IMR-90 (cell line): ENCODE results near the gene TRAF4. TPM values are rescaled to one million over a fixed set of nuclear protein-coding genes. Genes with fewer than 3 reads are reported as not detected.

Experiments used
- ATAC-seq: fragments of 200-7000 bp; cut with Tn5 transposase; 2 replicates; pipeline ENCODE4 v1.9.1; 2020; ENCODE audit warnings: low read depth, mild to moderate bottlenecking, moderate library complexity
- BruUV-seq: library from RNA; stranded (reverse); fragments of 400-500 nt; replicated peaks from 2 replicates; lab custom pipeline; 2021; lab: Mats Ljungman, UMichigan
- CTCF ChIA-PET: fragments of 300-600 bp; formaldehyde crosslinking; extraction: SDS; loops from one replicate; lab custom pipeline; 2021; ENCODE audit warnings: antibody characterized with exemption; lab: Yijun Ruan, JAX
- POLR2A ChIA-PET: fragments of 300-600 bp; sonication (Branson Sonifier 250); formaldehyde crosslinking; loops from one replicate; lab custom pipeline; 2022; ENCODE audit warnings: antibody characterized with exemption; ENCODE audit not compliant: unreplicated experiment; lab: Charles Lee
- DNase-seq: peaks from one replicate; pipeline ENCODE4 v3.0.0; 2013
- H2AFZ ChIP-seq: replicated peaks from 2 replicates; pipeline ENCODE3; 2013; ENCODE audit warnings: low read length, mild to moderate bottlenecking; ENCODE audit not compliant: poor library complexity
- H2AK5ac ChIP-seq: 2 replicates; pipeline ENCODE4 v1.6.1; 2013; ENCODE audit warnings: low read depth, low read length, inconsistent platforms
- H2AK9ac ChIP-seq: replicated peaks from 2 replicates; pipeline ENCODE3; 2013; ENCODE audit warnings: mild to moderate bottlenecking, low read depth, low read length, moderate library complexity; ENCODE audit not compliant: poor library complexity
- H2BK120ac ChIP-seq: 2 replicates; pipeline ENCODE4 v1.6.1; 2013; ENCODE audit warnings: low read depth, low read length, inconsistent platforms
- H2BK15ac ChIP-seq: 3 replicates; pipeline ENCODE4 v1.6.1; 2013; ENCODE audit warnings: low read depth, low read length, inconsistent platforms
- H2BK20ac ChIP-seq: 2 replicates; pipeline ENCODE4 v1.6.1; 2013; ENCODE audit warnings: low read depth, mild to moderate bottlenecking, inconsistent platforms, low read length, moderate library complexity
- H2BK5ac ChIP-seq: 2 replicates; pipeline ENCODE4 v1.6.1; 2013; ENCODE audit warnings: mild to moderate bottlenecking, low read depth, low read length, inconsistent platforms; ENCODE audit not compliant: poor library complexity, severe bottlenecking
- H3K14ac ChIP-seq: replicated peaks from 2 replicates; pipeline ENCODE4 v1.6.1; 2013; ENCODE audit warnings: low read depth, low read length, inconsistent platforms
- H3K18ac ChIP-seq: 2 replicates; pipeline ENCODE4 v1.6.1; 2013; ENCODE audit warnings: low read depth, low read length, control low read depth
- H3K23ac ChIP-seq: 2 replicates; pipeline ENCODE4 v1.6.1; 2013; ENCODE audit warnings: low read depth, low read length, inconsistent platforms
- H3K27ac ChIP-seq: 2 replicates; pipeline ENCODE4 v1.5.1; 2013; ENCODE audit warnings: mild to moderate bottlenecking, control low read depth, low read length; ENCODE audit not compliant: insufficient read depth
- H3K27me3 ChIP-seq: 2 replicates; pipeline ENCODE4 v1.6.1; 2013; ENCODE audit warnings: low read length; ENCODE audit not compliant: control insufficient read depth, insufficient read depth
- H3K36me3 ChIP-seq: 2 replicates; pipeline ENCODE4 v1.6.1; 2013; ENCODE audit warnings: low read length, mixed read lengths; ENCODE audit not compliant: control insufficient read depth, insufficient read depth
- H3K4ac ChIP-seq: 2 replicates; pipeline ENCODE4 v1.6.1; 2013; ENCODE audit warnings: low read depth, low read length, inconsistent platforms
- H3K4me1 ChIP-seq: 2 replicates; pipeline ENCODE4 v1.6.1; 2013; ENCODE audit warnings: low read length, mixed read lengths; ENCODE audit not compliant: control insufficient read depth, insufficient read depth
- H3K4me2 ChIP-seq: 2 replicates; pipeline ENCODE4 v1.6.1; 2013; ENCODE audit warnings: low read depth, mild to moderate bottlenecking, control low read depth, low read length, moderate library complexity
- H3K4me3 ChIP-seq: 2 replicates; pipeline ENCODE4 v1.5.1; 2013; ENCODE audit warnings: low read depth, mild to moderate bottlenecking, control low read depth, low read length, moderate library complexity; ENCODE audit not compliant: insufficient read depth
- H3K56ac ChIP-seq: 2 replicates; pipeline ENCODE4 v1.6.1; 2013; ENCODE audit warnings: low read length, inconsistent platforms; ENCODE audit not compliant: insufficient read depth; ENCODE audit errors: extremely low read depth
- H3K79me1 ChIP-seq, 2 experiments: 2 replicates each; pipeline ENCODE4 v1.6.1; 2013; ENCODE audit warnings: low read length in 2 of 2, inconsistent platforms in 1 of 2, low read depth in 1 of 2
- H3K9ac ChIP-seq: 2 replicates; pipeline ENCODE4 v1.6.1; 2013; ENCODE audit warnings: low read depth, low read length, control low read depth
- H3K9me1 ChIP-seq: 2 replicates; pipeline ENCODE4 v1.6.1; 2013; ENCODE audit warnings: low read length, inconsistent platforms; ENCODE audit not compliant: insufficient read depth
- H3K9me3 ChIP-seq: 2 replicates; pipeline ENCODE4 v1.6.1; 2013; ENCODE audit warnings: low read length; ENCODE audit not compliant: control insufficient read depth, insufficient read depth
- H4K20me1 ChIP-seq: 2 replicates; pipeline ENCODE4 v1.6.1; 2013; ENCODE audit warnings: low read length, inconsistent platforms; ENCODE audit not compliant: insufficient read depth
- H4K5ac ChIP-seq: 2 replicates; pipeline ENCODE4 v1.6.1; 2013; ENCODE audit warnings: mild to moderate bottlenecking, low read depth, low read length, control low read depth
- H4K8ac ChIP-seq, 2 experiments: 2 replicates each; pipeline ENCODE4 v1.6.1; 2013; ENCODE audit warnings: low read depth in 2 of 2, low read length in 2 of 2, control low read depth in 1 of 2, inconsistent platforms in 1 of 2
- H4K91ac ChIP-seq: 2 replicates; pipeline ENCODE4 v1.6.1; 2013; ENCODE audit warnings: low read depth, low read length, inconsistent platforms; ENCODE audit not compliant: insufficient read depth
- BHLHE40 ChIP-seq: fragments of 150-350 bp; IDR thresholded peaks from 2 replicates; pipeline ENCODE4 v1.6.1; 2016; ENCODE audit warnings: mild to moderate bottlenecking, low read depth, low read length
- CEBPB ChIP-seq: IDR thresholded peaks from 2 replicates; pipeline ENCODE4 v1.6.1; 2012; ENCODE audit warnings: low read depth, low read length, improper control_type of control experiment
- CHD1 ChIP-seq: IDR thresholded peaks from 2 replicates; pipeline ENCODE4 v1.6.1; 2012; ENCODE audit warnings: low read depth, low read length, improper control_type of control experiment
- FOS ChIP-seq: fragments of 150-350 bp; IDR thresholded peaks from 2 replicates; pipeline ENCODE4 v1.6.1; 2016; ENCODE audit warnings: low read depth, low read length
- MAFK ChIP-seq: IDR thresholded peaks from 2 replicates; pipeline ENCODE4 v1.6.1; 2012; ENCODE audit warnings: low read depth, low read length, improper control_type of control experiment
- MAZ ChIP-seq: IDR thresholded peaks from 2 replicates; pipeline ENCODE4 v1.6.1; 2012; ENCODE audit warnings: low read depth, mild to moderate bottlenecking, low read length, improper control_type of control experiment, moderate library complexity, borderline replicate concordance
- MXI1 ChIP-seq: IDR thresholded peaks from 2 replicates; pipeline ENCODE4 v1.6.1; 2012; ENCODE audit warnings: low read depth, mild to moderate bottlenecking, low read length, moderate library complexity, borderline replicate concordance
- NFE2L2 ChIP-seq: fragments of 150-350 bp; IDR thresholded peaks from 2 replicates; pipeline ENCODE4 v1.6.1; 2016; ENCODE audit warnings: low read depth, mild to moderate bottlenecking, low read length
- POLR2A ChIP-seq: IDR thresholded peaks from 2 replicates; pipeline ENCODE4 v1.6.1; 2012; ENCODE audit warnings: mild to moderate bottlenecking, low read depth, low read length
- RAD21 ChIP-seq: IDR thresholded peaks from 2 replicates; pipeline ENCODE4 v1.6.1; 2012; ENCODE audit warnings: low read length, improper control_type of control experiment
- RCOR1 ChIP-seq: IDR thresholded peaks from 2 replicates; pipeline ENCODE4 v1.6.1; 2012; ENCODE audit warnings: mild to moderate bottlenecking, low read length, improper control_type of control experiment; ENCODE audit not compliant: insufficient replicate concordance
- RFX5 ChIP-seq: IDR thresholded peaks from 2 replicates; pipeline ENCODE4 v1.8.0; 2012; ENCODE audit warnings: low read depth, mild to moderate bottlenecking, low read length, moderate library complexity
- SMC3 ChIP-seq: fragments of 150-350 bp; IDR thresholded peaks from 2 replicates; pipeline ENCODE4 v1.6.1; 2016; ENCODE audit warnings: low read depth, mild to moderate bottlenecking, antibody characterized with exemption, low read length, moderate library complexity
- USF2 ChIP-seq: fragments of 150-350 bp; IDR thresholded peaks from 2 replicates; pipeline ENCODE4 v1.6.1; 2017; ENCODE audit warnings: mild to moderate bottlenecking, antibody characterized with exemption, low read length, low read depth
- WGBS, 2 experiments: methylation state at CpG; one replicate each; pipeline versions ENCODE4 v1.1.5 to v1.1.7; 2013; ENCODE audit warnings: missing lambda C conversion rate in 2 of 2; ENCODE audit not compliant: insufficient read length in 1 of 2; ENCODE audit errors: extremely low coverage in 2 of 2; 5-methylcytosine and 5-hydroxymethylcytosine counted together
- dilution Hi-C: fragments of 300-500 bp; cut with HindIII; formaldehyde crosslinking; loops from one replicate; pipeline ENCODE4 v1.14.3; 2018; ENCODE audit warnings: low sequenced_read_pairs; ENCODE audit not compliant: unreplicated experiment
- in situ Hi-C: fragments of 300-500 bp; cut with MboI; formaldehyde crosslinking; loops from 3 replicates; pipeline ENCODE4 v1.14.3; 2019; ENCODE audit warnings: low sequenced_read_pairs, inconsistent platforms, mixed read lengths
- intact Hi-C: fragments of 100-400 bp; cut with micrococcal nuclease; formaldehyde crosslinking; loops from 2 replicates; pipeline ENCODE4 v1.10.0; 2022
- polyA plus RNA-seq, 3 experiments: library from polyadenylated mRNA; depleted of rRNA; stranded (reverse); fragments of >200 nt; gene quantifications; 2 replicates each; pipeline ENCODE4 v1.2.3, GENCODE V29; 2012; ENCODE audit warnings: low replicate concordance in 1 of 3
- total RNA-seq: library from RNA; depleted of rRNA; stranded (reverse); fragments of >200 nt; gene quantifications from 2 replicates; pipeline ENCODE4 v1.2.3, GENCODE V29; 2012
- TF ChIP-seq, protein P1 (sequence below): conservative IDR thresholded peaks from 2 replicates; pipeline ENCODE4 v1.5.1; 2012; ENCODE audit warnings: mild to moderate bottlenecking, low read depth, low read length, improper control_type of control experiment
- TF ChIP-seq, protein P2 (sequence below): fragments of 150-350 bp; IDR thresholded peaks from 2 replicates; pipeline ENCODE4 v1.6.1; 2016; ENCODE audit warnings: low read depth, mild to moderate bottlenecking, low read length, moderate library complexity, borderline replicate concordance

Gene TRAF4
- total and polyA plus RNA-seq, 2 of the 4 experiments (the other 2 are of a cell fraction): 36.9 to 63.2 TPM

GRCh38 chr17:28729950-28730330, 13.9 kb upstream of the TRAF4 start:
- dilution Hi-C loops: no loop called here
- Histone ChIP-seq H3K4me1 (peaks cover 12% of the 10 kb centered on the region), H2AK5ac (no peak overlapping the region), H3K9ac (no peak overlapping the region), H2AFZ (no peak overlapping the region), H3K56ac (no peak overlapping the region), H3K23ac (no peak overlapping the region), H3K27ac (no peak overlapping the region), H3K36me3 (peaks cover 2% of the 10 kb centered on the region; the same call in 1 of the 2 replicates), H3K4me2 (no peak overlapping the region), H3K79me1 (peaks cover 0 to 14% of the 10 kb centered on the region in 2 experiments; a peak in 2 of 4 replicates), H2BK120ac (no peak overlapping the region), H4K5ac (no peak overlapping the region), H3K18ac (no peak overlapping the region), H4K91ac (no peak overlapping the region), H3K27me3 (no peaks in the 10 kb centered on the region), H2AK9ac (no peak overlapping the region), H3K9me1 (no peaks in the 10 kb centered on the region), H3K14ac (no peak overlapping the region), H2BK20ac (no peak overlapping the region), H2BK15ac (no peak overlapping the region), H3K9me3 (no peaks in the 10 kb centered on the region), H4K8ac (no peak overlapping the region), H3K4me3 (no peak overlapping the region), H2BK5ac (no peak overlapping the region), H4K20me1 (peaks cover 6% of the 10 kb centered on the region), H3K4ac (no peak overlapping the region)
- no TSS peak for BruUV-seq
- in situ Hi-C loops: loop anchor here (10.0 kb wide), 1 partner anchor 375 kb away; no protein-coding TSS in a partner anchor
- DNase-seq (no peak), ATAC-seq (no peak)
- POLR2A ChIA-PET: no interaction called here
- CTCF ChIA-PET: interaction anchor here (1.6 to 4.0 kb wide), 2 partner anchors 19 to 224 kb away, joined by 4 to 60 read pairs; no protein-coding TSS in a partner anchor
- intact Hi-C loops: loop anchor here (1.0 to 2.0 kb wide), 2 partner anchors 13 to 387 kb away; no protein-coding TSS in a partner anchor
- TF ChIP-seq NFE2L2: no peak
- TF ChIP-seq, protein P1, sequence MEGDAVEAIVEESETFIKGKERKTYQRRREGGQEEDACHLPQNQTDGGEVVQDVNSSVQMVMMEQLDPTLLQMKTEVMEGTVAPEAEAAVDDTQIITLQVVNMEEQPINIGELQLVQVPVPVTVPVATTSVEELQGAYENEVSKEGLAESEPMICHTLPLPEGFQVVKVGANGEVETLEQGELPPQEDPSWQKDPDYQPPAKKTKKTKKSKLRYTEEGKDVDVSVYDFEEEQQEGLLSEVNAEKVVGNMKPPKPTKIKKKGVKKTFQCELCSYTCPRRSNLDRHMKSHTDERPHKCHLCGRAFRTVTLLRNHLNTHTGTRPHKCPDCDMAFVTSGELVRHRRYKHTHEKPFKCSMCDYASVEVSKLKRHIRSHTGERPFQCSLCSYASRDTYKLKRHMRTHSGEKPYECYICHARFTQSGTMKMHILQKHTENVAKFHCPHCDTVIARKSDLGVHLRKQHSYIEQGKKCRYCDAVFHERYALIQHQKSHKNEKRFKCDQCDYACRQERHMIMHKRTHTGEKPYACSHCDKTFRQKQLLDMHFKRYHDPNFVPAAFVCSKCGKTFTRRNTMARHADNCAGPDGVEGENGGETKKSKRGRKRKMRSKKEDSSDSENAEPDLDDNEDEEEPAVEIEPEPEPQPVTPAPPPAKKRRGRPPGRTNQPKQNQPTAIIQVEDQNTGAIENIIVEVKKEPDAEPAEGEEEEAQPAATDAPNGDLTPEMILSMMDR: no peak
- TF ChIP-seq CHD1: no peak
- no peak for TF ChIP-seq MAFK
- TF ChIP-seq CEBPB: no peak
- TF ChIP-seq USF2: no peak
- no peak for TF ChIP-seq BHLHE40
- no peak for TF ChIP-seq MAZ
- no peak for TF ChIP-seq FOS
- TF ChIP-seq MXI1: no peak
- TF ChIP-seq RAD21: no peak
- no peak for TF ChIP-seq RFX5
- TF ChIP-seq POLR2A: no peak
- TF ChIP-seq, protein P2, sequence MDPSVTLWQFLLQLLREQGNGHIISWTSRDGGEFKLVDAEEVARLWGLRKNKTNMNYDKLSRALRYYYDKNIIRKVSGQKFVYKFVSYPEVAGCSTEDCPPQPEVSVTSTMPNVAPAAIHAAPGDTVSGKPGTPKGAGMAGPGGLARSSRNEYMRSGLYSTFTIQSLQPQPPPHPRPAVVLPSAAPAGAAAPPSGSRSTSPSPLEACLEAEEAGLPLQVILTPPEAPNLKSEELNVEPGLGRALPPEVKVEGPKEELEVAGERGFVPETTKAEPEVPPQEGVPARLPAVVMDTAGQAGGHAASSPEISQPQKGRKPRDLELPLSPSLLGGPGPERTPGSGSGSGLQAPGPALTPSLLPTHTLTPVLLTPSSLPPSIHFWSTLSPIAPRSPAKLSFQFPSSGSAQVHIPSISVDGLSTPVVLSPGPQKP: no peak
- TF ChIP-seq RCOR1: no peak
- no peak for TF ChIP-seq SMC3
- 100% methylated on average over 2 to 5 of the region's 11 CpGs for WGBS, 2 experiments
